Endothelial cell of umbilical vein (primary cell): ENCODE data around the gene RASSF9.
A peak's percentile ranks its signal among the peaks of the same experiment; 100 is the strongest.

Experiments
- CTCF ChIP-seq, 2 donors: IDR thresholded peaks; 1 replicate in 1 of 2; 2 replicates in 1 of 2; pipeline ENCODE4 v1.5.1; 2011; ENCODE audit warnings: low read length in 2 of 2, mild to moderate bottlenecking in 2 of 2, moderate library complexity in 2 of 2, control low read depth in 1 of 2, inconsistent platforms in 1 of 2, low read depth in 1 of 2; ENCODE audit not compliant: insufficient read depth in 1 of 2; ENCODE audit errors: extremely low read depth in 1 of 2
- EZH2 ChIP-seq: IDR thresholded peaks from 2 replicates; pipeline ENCODE4 v1.6.1; 2012; ENCODE audit warnings: borderline replicate concordance, low read depth, mild to moderate bottlenecking, moderate library complexity, low read length, inconsistent platforms; ENCODE audit not compliant: severe bottlenecking
- GATA2 ChIP-seq: IDR thresholded peaks from 2 replicates; pipeline ENCODE4 v1.7.0; 2011; ENCODE audit warnings: low read depth, mild to moderate bottlenecking, moderate library complexity, mixed read lengths, low read length; ENCODE audit not compliant: insufficient read length, insufficient read depth
- MAX ChIP-seq: IDR thresholded peaks from 2 replicates; pipeline ENCODE4 v1.6.1; 2011; ENCODE audit not compliant: insufficient read depth, insufficient read length
- MYC ChIP-seq: IDR thresholded peaks from one replicate; pipeline ENCODE4 v1.6.1; 2011; ENCODE audit warnings: mild to moderate bottlenecking, low read depth, low read length

- TF ChIP-seq CTCF (IDR thresholded peaks at IDR 0.05; ENCODE audit: extremely low read depth in 1 of 2, insufficient read depth in 1 of 2, low read depth in 1 of 2, low read length in 2 of 2) (peak; percentile 57 to 60), MAX (no peak), MYC (no peak), GATA2 (no peak), EZH2 (no peak)
Observed at GRCh38 chr12:85866986-85867776, 31.0 kb upstream of the RASSF9 start.
